AG20443 (cell line): ENCODE results near the gene STX16.

ENCODE experiments used
- DNase-seq: peaks from one replicate; pipeline ENCODE4 v3.0.0; 2012; ENCODE audit warnings: low spot score, mixed read lengths

STX16 gene

GRCh38 chr20:58619077-58619863, 31.8 kb upstream of the STX16 start:
- no peak for DNase-seq

- DNase-seq = no peak
Observed at GRCh38 chr20:58619864-58620431, 31.1 kb upstream of the STX16 start.

- DNase-seq = no peak
Observed at GRCh38 chr20:58621906-58622548, 29.1 kb upstream of the STX16 start.

GRCh38 chr20:58622671-58623578, 28.2 kb upstream of the STX16 start:
- DNase-seq = no peak

- DNase-seq = peak; percentile 98
Observed at GRCh38 chr20:58623579-58624473, 27.3 kb upstream of the STX16 start.

- no peak for DNase-seq
Observed at GRCh38 chr20:58624687-58625086, 26.4 kb upstream of the STX16 start.

GRCh38 chr20:58625585-58625984, 25.5 kb upstream of the STX16 start:
- DNase-seq = no peak

GRCh38 chr20:58626051-58626450, 25.0 kb upstream of the STX16 start:
- no peak for DNase-seq

GRCh38 chr20:58627212-58628072, 23.6 kb upstream of the STX16 start:
- no peak for DNase-seq

- no peak for DNase-seq
Observed at GRCh38 chr20:58628491-58629214, 22.4 kb upstream of the STX16 start.

GRCh38 chr20:58629215-58629580, 21.9 kb upstream of the STX16 start:
- no peak for DNase-seq

- peak; percentile 67 for DNase-seq
Observed at GRCh38 chr20:58630063-58630462, 21.0 kb upstream of the STX16 start.

GRCh38 chr20:58633161-58634053, 17.7 kb upstream of the STX16 start:
- DNase-seq = no peak

- no peak for DNase-seq
Observed at GRCh38 chr20:58634059-58634458, 17.0 kb upstream of the STX16 start.

- DNase-seq = no peak
Observed at GRCh38 chr20:58634521-58635278, 16.4 kb upstream of the STX16 start.

- no peak for DNase-seq
Observed at GRCh38 chr20:58635279-58635665, 15.8 kb upstream of the STX16 start.

- no peak for DNase-seq
Observed at GRCh38 chr20:58636396-58636982, 14.6 kb upstream of the STX16 start.
